Endodermal cell (in vitro differentiated cells): ENCODE results near the gene MYO16. TPM values are rescaled to one million over a fixed set of nuclear protein-coding genes. Genes with fewer than 3 reads are reported as not detected.

Source experiments
- DNase-seq: peaks from one replicate; pipeline ENCODE4 v3.0.0-alpha.2; 2017
- H3K27ac ChIP-seq: 2 replicates; pipeline ENCODE4 v1.5.1; 2013; ENCODE audit warnings: mild to moderate bottlenecking, low read depth, low read length, moderate library complexity
- H3K27me3 ChIP-seq: 2 replicates; pipeline ENCODE4 v1.6.1; 2013; ENCODE audit warnings: mild to moderate bottlenecking, low read length, moderate library complexity; ENCODE audit not compliant: insufficient read depth, control insufficient read depth, poor library complexity, severe bottlenecking
- H3K36me3 ChIP-seq: 2 replicates; pipeline ENCODE4 v1.7.0; 2013; ENCODE audit warnings: mild to moderate bottlenecking, low read length, moderate library complexity; ENCODE audit not compliant: control insufficient read depth, insufficient read depth
- H3K4me1 ChIP-seq: one replicate; pipeline ENCODE4 v1.7.0; 2013; ENCODE audit warnings: low read length; ENCODE audit not compliant: control insufficient read depth, insufficient read depth
- H3K4me3 ChIP-seq: 2 replicates; pipeline ENCODE4 v1.5.1; 2013; ENCODE audit warnings: mild to moderate bottlenecking, low read length, moderate library complexity
- H3K9ac ChIP-seq: 2 replicates; pipeline ENCODE4 v1.6.1; 2013; ENCODE audit warnings: mild to moderate bottlenecking, low read length, moderate library complexity; ENCODE audit not compliant: poor library complexity, severe bottlenecking; ENCODE audit errors: extremely low read depth
- H3K9me3 ChIP-seq: 2 replicates; pipeline ENCODE4 v1.6.1; 2013; ENCODE audit warnings: mild to moderate bottlenecking, low read length, moderate library complexity; ENCODE audit not compliant: control insufficient read depth
- H3K27ac Mint-ChIP-seq: 2 replicates; pipeline ENCODE4 v1.8.0; 2020; ENCODE audit warnings: mixed read lengths
- H3K27me3 Mint-ChIP-seq: 2 replicates; pipeline ENCODE4 v1.8.0; 2021; ENCODE audit warnings: mild to moderate bottlenecking, mixed read lengths; ENCODE audit not compliant: insufficient read depth
- H3K36me3 Mint-ChIP-seq: 2 replicates; pipeline ENCODE4 v1.8.0; 2020; ENCODE audit warnings: low read depth, mixed read lengths
- H3K4me1 Mint-ChIP-seq: 2 replicates; pipeline ENCODE4 v1.8.0; 2020; ENCODE audit warnings: mixed read lengths
- H3K4me3 Mint-ChIP-seq: 2 replicates; pipeline ENCODE4 v1.8.0; 2020; ENCODE audit warnings: mild to moderate bottlenecking, moderate library complexity, mixed read lengths
- H3K9me3 Mint-ChIP-seq: 2 replicates; pipeline ENCODE4 v1.8.0; 2020; ENCODE audit warnings: mild to moderate bottlenecking, mixed read lengths
- CTCF ChIP-seq: fragments of 200-600 bp; sonication (generic); conservative IDR thresholded peaks from 2 replicates; pipeline ENCODE4 v1.5.0; 2021; ENCODE audit warnings: antibody characterized with exemption, mild to moderate bottlenecking
- WGBS, 2 experiments: methylation state at CpG; one replicate each; pipeline versions ENCODE4 v1.1.5 to v1.1.7; 2013; ENCODE audit warnings: missing lambda C conversion rate in 2 of 2, mixed read lengths in 1 of 2; ENCODE audit not compliant: insufficient coverage in 1 of 2, insufficient read length in 1 of 2; 5-methylcytosine and 5-hydroxymethylcytosine counted together
- total RNA-seq, 2 donors: library from RNA; stranded (reverse); fragmentation: NEBNext Ultra II Directional in 1 of 2; extraction: Animal tissue kit (Norgen Biotek cat#: 25700) in 1 of 2; gene quantifications; 2 replicates in 1 of 2; 3 replicates in 1 of 2; pipeline ENCODE4 v1.2.1, GENCODE V29; 2021

MYO16 gene
- total RNA-seq, 2 donors from 2014 or later = 0.70 to 1.2 TPM

DNA sequence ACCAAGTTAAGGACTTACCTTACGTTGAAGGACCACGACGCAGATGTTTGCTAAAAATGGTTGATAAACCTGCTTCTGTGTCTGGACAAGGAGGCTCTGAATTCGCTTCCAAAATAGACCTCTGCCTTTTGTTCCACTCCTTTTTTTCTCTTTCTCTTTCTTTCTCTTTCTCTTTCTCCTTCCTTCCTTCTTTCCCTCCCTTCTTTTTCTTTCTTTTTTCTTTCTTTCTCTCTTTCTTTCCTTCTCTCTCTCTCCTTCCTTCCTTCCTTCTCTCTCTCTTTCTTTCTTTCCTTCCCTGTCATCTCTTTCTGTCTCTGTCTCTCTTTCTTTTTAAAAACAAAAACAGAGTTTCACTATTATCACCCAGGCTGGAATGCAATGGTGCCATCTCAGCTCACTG lies 290.7 kb downstream of the MYO16 start:
- Histone ChIP-seq H3K9me3 (no peaks in the 10 kb centered on the region), H3K27ac (no peak overlapping the region), H3K4me3 (no peak overlapping the region), H3K27me3 (no peaks in the 10 kb centered on the region), H3K36me3 (no peaks in the 10 kb centered on the region), H3K4me1 (no peaks in the 10 kb centered on the region), H3K9ac (no peak overlapping the region)
- no peak for TF ChIP-seq CTCF
- Mint-ChIP-seq H3K9me3 (no peaks in the 10 kb centered on the region), H3K27me3 (peaks cover 6% of the 10 kb centered on the region), H3K36me3 (no peaks in the 10 kb centered on the region), H3K27ac (no peak overlapping the region), H3K4me1 (peaks cover 19% of the 10 kb centered on the region), H3K4me3 (no peak overlapping the region)
- DNase-seq = no peak
- WGBS, 2 experiments = 63 to 97% methylated on average over 3 to 4 of the region's 4 CpGs

- H3K4me1 Mint-ChIP-seq = peaks cover 20% of the 10 kb centered on the region
These were observed 291.8 kb downstream of the MYO16 start for GRCh38 chr13:108921238-108921637.

DNA sequence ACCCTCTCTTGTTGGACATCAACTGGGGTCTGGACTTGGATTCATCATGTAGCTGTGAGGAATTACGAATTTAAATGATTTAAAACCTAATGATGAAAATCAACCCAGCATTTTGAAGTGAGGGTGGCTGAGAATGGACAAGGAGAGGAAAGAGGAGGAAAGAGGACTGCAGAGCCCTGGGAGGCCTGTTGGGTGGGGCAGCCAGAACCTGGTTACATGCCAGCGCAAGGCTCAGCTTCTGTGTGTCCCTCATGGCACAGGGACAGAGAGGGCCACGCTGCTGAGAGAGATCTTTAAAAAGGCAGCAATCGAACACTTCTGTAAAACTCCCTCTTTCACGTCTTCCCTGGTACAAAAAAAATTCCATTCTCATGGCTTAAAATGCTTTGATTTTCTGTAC lies 292.7 kb downstream of the MYO16 start:
- Mint-ChIP-seq H3K27me3 (peaks cover 15% of the 10 kb centered on the region), H3K4me3 (no peak overlapping the region), H3K4me1 (peaks cover 19% of the 10 kb centered on the region), H3K27ac (no peak overlapping the region), H3K9me3 (no peaks in the 10 kb centered on the region), H3K36me3 (no peaks in the 10 kb centered on the region)
- 90 to 93% methylated on average over 3 to 5 of the region's 5 CpGs for WGBS, 2 experiments
- Histone ChIP-seq H3K27me3 (no peaks in the 10 kb centered on the region), H3K4me3 (no peak overlapping the region), H3K9ac (no peak overlapping the region), H3K36me3 (no peaks in the 10 kb centered on the region), H3K27ac (no peak overlapping the region), H3K4me1 (no peaks in the 10 kb centered on the region), H3K9me3 (no peaks in the 10 kb centered on the region)
- DNase-seq = no peak
- TF ChIP-seq CTCF = no peak

More at GRCh38 chr13:108921238-108921637, 291.8 kb downstream of the MYO16 start:
- no peaks in the 10 kb centered on the region for H3K36me3 ChIP-seq
- H3K4me1 ChIP-seq = no peaks in the 10 kb centered on the region
- H3K27me3 Mint-ChIP-seq = peaks cover 12% of the 10 kb centered on the region
- no peak overlapping the region for H3K4me3 Mint-ChIP-seq
- no peak overlapping the region for H3K27ac Mint-ChIP-seq
- H3K9me3 Mint-ChIP-seq = no peaks in the 10 kb centered on the region
- 90% methylated on average over 1 of the region's 1 CpG for WGBS, 2 experiments
- no peak for TF ChIP-seq CTCF
- H3K9me3 ChIP-seq = no peaks in the 10 kb centered on the region
- H3K27ac ChIP-seq = no peak overlapping the region
- H3K9ac ChIP-seq = no peak overlapping the region
- H3K4me3 ChIP-seq = no peak overlapping the region
- no peak for DNase-seq
- H3K27me3 ChIP-seq = no peaks in the 10 kb centered on the region
- H3K36me3 Mint-ChIP-seq = no peaks in the 10 kb centered on the region
